ENCODE measurements around the gene SUGP1. TPM values are rescaled to one million over a fixed set of nuclear protein-coding genes. Genes with fewer than 3 reads are reported as not detected.
A peak's percentile ranks its signal among the peaks of the same experiment; 100 is the strongest.

The SUGP1 gene
- total and polyA plus RNA-seq, 2 of the 13 experiments (the other 11 are each of a cell fraction or from before 2014, with no cell fraction given), result 21.6 to 25.9 TPM

- TF ChIP-seq FOXP4 (CRISPR knock-in tag; IDR thresholded peaks at IDR 0.05), result peak; percentile 50; the same call in 1 of the 2 replicates
- TF ChIP-seq MED13 (CRISPR knock-in tag; IDR thresholded peaks at IDR 0.05), result no peak; the same call in 1 of the 2 replicates
- TF ChIP-seq ZFP36 (IDR thresholded peaks at IDR 0.05; ENCODE audit: borderline replicate concordance, low read depth, low read length, partially characterized antibody), result no peak
- TF ChIP-seq ZNF263 (CRISPR knock-in tag; IDR thresholded peaks at IDR 0.05), result 0 out of 2 replicates have a peak, but pooled peaks have one; percentile 45
- peak; percentile 53; the same call in 1 of the 2 replicates for TF ChIP-seq BATF2 (CRISPR knock-in tag; IDR thresholded peaks at IDR 0.05)
- TF ChIP-seq TRAFD1 (CRISPR knock-in tag; IDR thresholded peaks at IDR 0.05; ENCODE audit: borderline replicate concordance), result peak; percentile 18; the same call in 1 of the 2 replicates
- TF ChIP-seq ARID2 (CRISPR knock-in tag; IDR thresholded peaks at IDR 0.05; ENCODE audit: borderline replicate concordance), result no peak; the same call in 1 of the 2 replicates
- peak; percentile 59 for TF ChIP-seq FOSL2 (CRISPR knock-in tag; IDR thresholded peaks at IDR 0.05)
- no peak for TF ChIP-seq ZNF333 (CRISPR knock-in tag; IDR thresholded peaks at IDR 0.05; ENCODE audit: borderline replicate concordance)
- TF ChIP-seq SSRP1 (CRISPR knock-in tag; IDR thresholded peaks at IDR 0.05), result no peak
- TF ChIP-seq POLR2G (IDR thresholded peaks at IDR 0.05; ENCODE audit: low read depth, low read length), result peak; percentile 83
- peak; percentile 80; the same call in 1 of the 2 replicates for TF ChIP-seq ZNF501 (CRISPR knock-in tag; IDR thresholded peaks at IDR 0.05)
- peak; percentile 61; the same call in 1 of the 2 replicates for TF ChIP-seq ZNF274 (CRISPR knock-in tag; IDR thresholded peaks at IDR 0.05)
- TF ChIP-seq KLF6 (CRISPR knock-in tag; IDR thresholded peaks at IDR 0.05), result peak; percentile 83
- peak; percentile 72; the same call in 1 of the 2 replicates for TF ChIP-seq BORCS8-MEF2B (CRISPR knock-in tag; IDR thresholded peaks at IDR 0.05)
- TF ChIP-seq ATF4 (CRISPR knock-in tag; IDR thresholded peaks at IDR 0.05), result 0 out of 4 replicates have a peak, but pooled peaks of 1 of the 2 experiments have one; percentile 45
- TF ChIP-seq ZNF143 (CRISPR knock-in tag; IDR thresholded peaks at IDR 0.05), result peak; percentile 94
- TF ChIP-seq MXD1 (CRISPR knock-in tag; IDR thresholded peaks at IDR 0.05), result 0 out of 2 replicates have a peak, but pooled peaks have one; percentile 55
- peak; percentile 66 for TF ChIP-seq NFYC (CRISPR knock-in tag; IDR thresholded peaks at IDR 0.05)
- peak; percentile 95 for TF ChIP-seq GABPB1 (CRISPR knock-in tag; IDR thresholded peaks at IDR 0.05)
- 0 out of 2 replicates have a peak, but pooled peaks have one; percentile 25 for TF ChIP-seq SMYD3 (CRISPR knock-in tag; IDR thresholded peaks at IDR 0.05)
- peak; percentile 66; the same call in 1 of the 2 replicates for TF ChIP-seq SNAPC2 (CRISPR knock-in tag; IDR thresholded peaks at IDR 0.05)
- no peak for TF ChIP-seq ESRRA (CRISPR knock-in tag; IDR thresholded peaks at IDR 0.05; ENCODE audit: low read depth)
- TF ChIP-seq MAFK (conservative IDR thresholded peaks at IDR 0.05 in 1 of 2, IDR thresholded peaks at IDR 0.05 in 1 of 2; ENCODE audit: low read length in 2 of 2), result no peak
Measured at GRCh38 chr19:19320361-19321140, at the start of gene SUGP1, which contains the start of gene MAU2 (continued).
